ENCODE results near the gene ADAM10. TPM values are rescaled to one million over a fixed set of nuclear protein-coding genes. Genes with fewer than 3 reads are reported as not detected.

The ADAM10 gene
- total RNA-seq, 1 experiment from 2014 or later = 159 TPM

DNA sequence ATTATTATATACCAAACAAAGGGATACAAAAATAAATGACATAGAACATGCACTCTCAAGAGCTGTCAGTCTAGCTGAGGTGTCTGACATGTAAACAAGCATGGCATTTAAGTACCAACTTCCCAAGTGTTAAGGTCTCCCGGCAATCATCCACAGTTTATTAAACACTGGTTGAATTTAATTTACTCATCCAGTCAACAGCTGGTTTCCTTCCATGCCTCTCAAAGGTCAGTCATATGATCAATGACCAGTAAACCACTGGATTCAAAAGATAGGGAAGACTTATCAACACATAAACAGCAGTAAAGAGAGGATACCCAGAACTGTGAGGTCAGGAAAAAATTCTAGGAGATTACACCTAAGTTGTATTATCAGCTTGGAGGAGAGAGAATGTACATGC lies 80.4 kb downstream of the ADAM10 start:
- no peaks in the 10 kb centered on the region for H3K9me3 Mint-ChIP-seq
- Histone ChIP-seq H3K56ac (ENCODE audit: insufficient read length, low read depth, low read length) (no peak overlapping the region), H3K27me3 (ENCODE audit: insufficient read depth, low read length) (no peaks in the 10 kb centered on the region), H4K5ac (ENCODE audit: insufficient read length, low read depth, low read length) (no peak overlapping the region), H3K4me2 (ENCODE audit: insufficient read depth, insufficient read length, low read length) (no peak overlapping the region), H3K14ac (ENCODE audit: insufficient read depth, low read length) (no peak overlapping the region), H3K4me1 (ENCODE audit: insufficient read depth, low read length) (peaks cover 7% of the 10 kb centered on the region; the same call in 1 of the 2 replicates), H3K18ac (ENCODE audit: insufficient read length, low read depth, low read length) (no peak overlapping the region), H2BK5ac (ENCODE audit: insufficient read length, low read length) (no peak overlapping the region), H3K9ac (ENCODE audit: extremely low read depth, insufficient read length, low read length) (no peak overlapping the region), H2BK15ac (ENCODE audit: low read depth, low read length) (no peak overlapping the region), H3T11ph (ENCODE audit: low read length) (no peak overlapping the region), H2BK120ac (ENCODE audit: low read depth, low read length, poor library complexity, severe bottlenecking) (no peak overlapping the region), H4K8ac (replicated peaks; ENCODE audit: insufficient read length, low read depth, low read length) (no peak overlapping the region), H3K23ac (ENCODE audit: insufficient read length, low read depth, low read length) (no peak overlapping the region), H2BK12ac (ENCODE audit: insufficient read length, low read depth, low read length) (no peak overlapping the region), H2BK20ac (ENCODE audit: low read depth, low read length, poor library complexity, severe bottlenecking) (no peak overlapping the region), H4K20me1 (ENCODE audit: control insufficient read depth, insufficient read depth, insufficient read length) (no peaks in the 10 kb centered on the region), H3K4ac (ENCODE audit: low read depth, low read length) (no peak overlapping the region), H3K27ac (ENCODE audit: insufficient read length, low read depth, low read length) (no peak overlapping the region), H4K91ac (ENCODE audit: insufficient read length, low read depth, low read length) (no peak overlapping the region), H2AK5ac (ENCODE audit: insufficient read length, low read length) (no peak overlapping the region), H2AFZ (ENCODE audit: low read length) (no peak overlapping the region), H3K23me2 (ENCODE audit: insufficient read length, low read depth, low read length, poor library complexity, severe bottlenecking) (no peaks in the 10 kb centered on the region), H3K9me3 (ENCODE audit: control insufficient read depth, low read depth, low read length) (no peaks in the 10 kb centered on the region), H3K79me2 (ENCODE audit: insufficient read depth, low read length) (no peaks in the 10 kb centered on the region), H3K79me1 (ENCODE audit: insufficient read depth, low read depth, low read length, poor library complexity, severe bottlenecking) (no peaks in the 10 kb centered on the region)
- no CpG with 5 or more reads among the region's 1 CpG for WGBS (ENCODE audit: extremely low coverage, insufficient read length, low lambda C conversion rate)
- H3K4me3 Mint-ChIP-seq = no peak overlapping the region
- H3K27ac Mint-ChIP-seq = peak overlapping the region in 1 of 3 experiments; percentile 59; a peak in 2 of 7 replicates
- peaks cover 0 to 2% (median 2%) of the 10 kb centered on the region in 3 experiments; a peak in 4 of 7 replicates for H3K36me3 Mint-ChIP-seq (ENCODE audit: insufficient read depth in 1 of 3, low read depth in 3 of 3)
- H3K27me3 Mint-ChIP-seq (ENCODE audit: low read depth) = no peaks in the 10 kb centered on the region
- no peak for TF ChIP-seq CTCF (conservative IDR thresholded peaks at IDR 0.05)
- peaks cover 40 to 44% of the 10 kb centered on the region in 2 experiments for H3K4me1 Mint-ChIP-seq
- DNase-seq = no peak

Data from H9 (cell line).